Measurements from ENCODE around the gene HOMER2.

DNA sequence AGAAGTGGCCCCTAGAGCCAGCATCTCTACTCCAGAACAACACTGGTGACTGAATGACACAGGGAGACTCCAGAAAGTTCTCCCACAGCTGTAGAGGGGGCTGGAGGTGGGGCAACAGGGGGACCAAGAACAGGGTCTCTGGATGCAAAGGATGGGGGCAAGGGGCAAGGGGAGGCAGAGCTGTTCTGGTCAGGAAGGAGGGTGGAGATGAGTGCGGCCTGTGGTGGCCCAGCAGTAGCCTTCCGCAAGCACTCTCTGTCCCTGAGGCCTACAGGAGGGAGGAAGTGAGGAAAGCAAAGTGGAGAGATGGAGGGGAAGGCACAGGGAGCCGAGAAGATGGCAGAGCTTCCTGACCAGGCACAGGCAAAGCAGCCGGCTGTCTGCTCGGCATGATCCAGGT is 56.5 kb downstream of the HOMER2 start:
- TF ChIP-seq, protein P1, sequence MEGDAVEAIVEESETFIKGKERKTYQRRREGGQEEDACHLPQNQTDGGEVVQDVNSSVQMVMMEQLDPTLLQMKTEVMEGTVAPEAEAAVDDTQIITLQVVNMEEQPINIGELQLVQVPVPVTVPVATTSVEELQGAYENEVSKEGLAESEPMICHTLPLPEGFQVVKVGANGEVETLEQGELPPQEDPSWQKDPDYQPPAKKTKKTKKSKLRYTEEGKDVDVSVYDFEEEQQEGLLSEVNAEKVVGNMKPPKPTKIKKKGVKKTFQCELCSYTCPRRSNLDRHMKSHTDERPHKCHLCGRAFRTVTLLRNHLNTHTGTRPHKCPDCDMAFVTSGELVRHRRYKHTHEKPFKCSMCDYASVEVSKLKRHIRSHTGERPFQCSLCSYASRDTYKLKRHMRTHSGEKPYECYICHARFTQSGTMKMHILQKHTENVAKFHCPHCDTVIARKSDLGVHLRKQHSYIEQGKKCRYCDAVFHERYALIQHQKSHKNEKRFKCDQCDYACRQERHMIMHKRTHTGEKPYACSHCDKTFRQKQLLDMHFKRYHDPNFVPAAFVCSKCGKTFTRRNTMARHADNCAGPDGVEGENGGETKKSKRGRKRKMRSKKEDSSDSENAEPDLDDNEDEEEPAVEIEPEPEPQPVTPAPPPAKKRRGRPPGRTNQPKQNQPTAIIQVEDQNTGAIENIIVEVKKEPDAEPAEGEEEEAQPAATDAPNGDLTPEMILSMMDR (IDR thresholded peaks at IDR 0.05): no peak
- no peak for TF ChIP-seq POLR2A (IDR thresholded peaks at IDR 0.05)
